Gastroesophageal sphincter (tissue), 3 donors: Measurements from ENCODE around the gene CMC1.

Experiments
- EP300 ChIP-seq: sonication (generic); formaldehyde crosslinking; IDR thresholded peaks from one replicate; pipeline ENCODE4 v1.6.1; 2017; ENCODE audit warnings: antibody characterized with exemption, mild to moderate bottlenecking
- POLR2A ChIP-seq, 2 donors: fragments of 450-650 bp; IDR thresholded peaks; one replicate each; pipeline ENCODE4 v1.6.1; 2017; ENCODE audit warnings: antibody characterized with exemption in 2 of 2, mild to moderate bottlenecking in 2 of 2, moderate library complexity in 1 of 2
- POLR2AphosphoS5 ChIP-seq: sonication (generic); formaldehyde crosslinking; IDR thresholded peaks from one replicate; pipeline ENCODE4 v1.6.1; 2017; ENCODE audit warnings: antibody characterized with exemption
- TF ChIP-seq, protein P1 (sequence below), 4 experiments: fragments of 200-600 bp in 2 of 4; fragments of 450-650 bp in 2 of 4; sonication (generic) in 1 of 4; IDR thresholded peaks; one replicate each; pipeline ENCODE4 v1.5.1; 2017 to 2019; ENCODE audit warnings: antibody characterized with exemption in 4 of 4, mild to moderate bottlenecking in 2 of 4, moderate library complexity in 2 of 4

DNA sequence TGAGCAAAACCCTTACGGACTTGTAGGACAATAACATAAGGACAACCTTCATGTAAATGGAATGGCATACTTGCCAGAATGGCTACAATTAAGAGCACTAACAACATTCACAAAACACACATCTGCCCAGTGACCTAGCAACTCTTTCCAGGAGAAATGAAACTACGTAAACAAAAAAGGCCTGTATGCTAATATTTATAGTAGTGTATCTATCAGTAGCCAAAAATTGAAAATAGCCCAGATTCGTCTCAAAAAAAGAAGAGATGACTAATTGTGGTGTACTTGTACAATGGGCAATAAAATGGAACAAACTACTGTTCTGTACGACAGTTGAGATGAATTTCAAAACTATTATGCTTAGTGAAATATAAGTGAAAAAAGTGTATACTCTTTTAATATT lies 38.4 kb downstream of the CMC1 start:
- no peak for TF ChIP-seq POLR2A (IDR thresholded peaks at IDR 0.05)
- TF ChIP-seq, protein P1, sequence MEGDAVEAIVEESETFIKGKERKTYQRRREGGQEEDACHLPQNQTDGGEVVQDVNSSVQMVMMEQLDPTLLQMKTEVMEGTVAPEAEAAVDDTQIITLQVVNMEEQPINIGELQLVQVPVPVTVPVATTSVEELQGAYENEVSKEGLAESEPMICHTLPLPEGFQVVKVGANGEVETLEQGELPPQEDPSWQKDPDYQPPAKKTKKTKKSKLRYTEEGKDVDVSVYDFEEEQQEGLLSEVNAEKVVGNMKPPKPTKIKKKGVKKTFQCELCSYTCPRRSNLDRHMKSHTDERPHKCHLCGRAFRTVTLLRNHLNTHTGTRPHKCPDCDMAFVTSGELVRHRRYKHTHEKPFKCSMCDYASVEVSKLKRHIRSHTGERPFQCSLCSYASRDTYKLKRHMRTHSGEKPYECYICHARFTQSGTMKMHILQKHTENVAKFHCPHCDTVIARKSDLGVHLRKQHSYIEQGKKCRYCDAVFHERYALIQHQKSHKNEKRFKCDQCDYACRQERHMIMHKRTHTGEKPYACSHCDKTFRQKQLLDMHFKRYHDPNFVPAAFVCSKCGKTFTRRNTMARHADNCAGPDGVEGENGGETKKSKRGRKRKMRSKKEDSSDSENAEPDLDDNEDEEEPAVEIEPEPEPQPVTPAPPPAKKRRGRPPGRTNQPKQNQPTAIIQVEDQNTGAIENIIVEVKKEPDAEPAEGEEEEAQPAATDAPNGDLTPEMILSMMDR (IDR thresholded peaks at IDR 0.05), result no peak
- no peak for TF ChIP-seq POLR2AphosphoS5
- no peak for TF ChIP-seq EP300
